Measurements from ENCODE around the gene FHOD3. TPM values are rescaled to one million over a fixed set of nuclear protein-coding genes. Genes with fewer than 3 reads are reported as not detected.

The FHOD3 gene
- total RNA-seq, 4 donors from 2014 or later, result 0.26 to 13.8 (median 4.9) TPM; not detected in 1

DNA sequence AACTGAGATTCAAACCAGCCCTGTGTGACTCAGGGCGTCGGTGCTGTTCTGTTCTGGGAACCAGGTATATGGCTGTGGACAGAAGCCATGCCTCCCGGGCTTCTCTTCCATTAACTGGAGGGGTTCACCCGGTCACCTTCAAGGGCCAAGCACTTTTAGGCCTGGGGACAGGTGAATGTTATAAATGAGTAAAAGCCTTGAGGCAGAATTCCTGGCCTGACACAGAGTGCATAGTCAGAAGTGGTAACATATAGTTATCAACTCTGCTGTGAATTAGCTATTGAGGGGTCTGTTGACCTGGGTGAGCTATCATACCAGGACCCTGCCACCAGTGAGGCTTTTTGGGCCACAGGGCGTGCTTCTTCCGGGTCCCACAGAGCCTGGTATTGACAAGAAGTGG, 2.7 kb downstream of the FHOD3 start:
- Histone ChIP-seq H3K4me1 (peaks cover 0 to 17% of the 10 kb centered on the region in 2 donors), H3K27me3 (no peaks in the 10 kb centered on the region), H3K4me3 (no peak overlapping the region), H3K27ac (no peak overlapping the region), H3K9me3 (no peaks in the 10 kb centered on the region), H3K36me3 (no peaks in the 10 kb centered on the region)
- intact Hi-C loops (cut with DNase I; ENCODE audit: low total_unique reads), result no loop called here
- TF ChIP-seq POLR2A (IDR thresholded peaks at IDR 0.05), result no peak
- TF ChIP-seq, protein P1, sequence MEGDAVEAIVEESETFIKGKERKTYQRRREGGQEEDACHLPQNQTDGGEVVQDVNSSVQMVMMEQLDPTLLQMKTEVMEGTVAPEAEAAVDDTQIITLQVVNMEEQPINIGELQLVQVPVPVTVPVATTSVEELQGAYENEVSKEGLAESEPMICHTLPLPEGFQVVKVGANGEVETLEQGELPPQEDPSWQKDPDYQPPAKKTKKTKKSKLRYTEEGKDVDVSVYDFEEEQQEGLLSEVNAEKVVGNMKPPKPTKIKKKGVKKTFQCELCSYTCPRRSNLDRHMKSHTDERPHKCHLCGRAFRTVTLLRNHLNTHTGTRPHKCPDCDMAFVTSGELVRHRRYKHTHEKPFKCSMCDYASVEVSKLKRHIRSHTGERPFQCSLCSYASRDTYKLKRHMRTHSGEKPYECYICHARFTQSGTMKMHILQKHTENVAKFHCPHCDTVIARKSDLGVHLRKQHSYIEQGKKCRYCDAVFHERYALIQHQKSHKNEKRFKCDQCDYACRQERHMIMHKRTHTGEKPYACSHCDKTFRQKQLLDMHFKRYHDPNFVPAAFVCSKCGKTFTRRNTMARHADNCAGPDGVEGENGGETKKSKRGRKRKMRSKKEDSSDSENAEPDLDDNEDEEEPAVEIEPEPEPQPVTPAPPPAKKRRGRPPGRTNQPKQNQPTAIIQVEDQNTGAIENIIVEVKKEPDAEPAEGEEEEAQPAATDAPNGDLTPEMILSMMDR (IDR thresholded peaks at IDR 0.05), result no peak
- DNase-seq, result no peak

DNA sequence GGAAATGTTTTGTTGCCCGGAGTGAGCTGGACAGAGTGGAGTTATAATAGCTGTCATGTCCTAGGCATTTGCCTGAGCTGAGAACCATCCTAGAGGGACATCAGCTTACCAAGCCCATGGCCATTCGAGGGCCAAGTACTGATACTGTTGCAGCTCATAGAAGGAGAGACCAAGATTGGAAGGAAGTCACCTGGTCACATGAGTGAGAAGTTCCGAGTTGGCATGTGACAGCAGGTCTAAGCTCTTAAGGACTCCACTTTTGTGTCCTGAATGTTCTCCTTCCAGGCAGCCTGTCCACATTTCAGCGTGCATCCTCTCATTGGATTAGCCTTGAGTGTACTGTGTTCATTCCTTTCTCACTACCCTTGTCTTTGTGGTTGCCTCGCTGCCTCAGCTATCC, 4.4 kb downstream of the FHOD3 start:
- TF ChIP-seq, protein P1 (IDR thresholded peaks at IDR 0.05), result no peak
- TF ChIP-seq POLR2A (IDR thresholded peaks at IDR 0.05), result no peak
- Histone ChIP-seq H3K36me3 (no peaks in the 10 kb centered on the region), H3K9me3 (no peaks in the 10 kb centered on the region), H3K4me3 (no peak overlapping the region), H3K27me3 (no peaks in the 10 kb centered on the region), H3K4me1 (peaks cover 0 to 12% of the 10 kb centered on the region in 2 donors), H3K27ac (no peak overlapping the region)
- intact Hi-C loops (cut with DNase I; ENCODE audit: low total_unique reads), result no loop called here
- no peak for DNase-seq

DNA sequence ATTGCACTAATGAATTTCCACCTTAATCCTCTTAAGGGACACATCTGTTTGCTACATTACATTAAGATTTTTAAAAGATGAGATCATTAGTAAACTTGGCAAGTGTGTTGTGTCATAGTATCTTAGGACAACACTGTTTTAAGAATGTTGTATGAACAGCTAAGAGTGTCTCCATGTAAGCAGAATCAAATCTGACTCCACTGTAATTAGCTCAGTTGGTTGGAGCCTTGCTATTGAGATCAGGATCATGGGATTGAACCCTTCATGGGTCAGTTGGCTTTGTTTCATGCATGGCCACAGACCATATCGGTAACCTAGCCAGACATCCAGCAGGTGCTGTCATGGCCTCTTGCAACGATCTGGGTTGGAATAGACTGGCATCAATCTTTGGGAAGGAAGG, 5.2 kb downstream of the FHOD3 start:
- TF ChIP-seq, protein P1 (IDR thresholded peaks at IDR 0.05), result no peak
- no peak for TF ChIP-seq POLR2A (IDR thresholded peaks at IDR 0.05)
- no peaks in the 10 kb centered on the region for H3K36me3 ChIP-seq
- no peaks in the 10 kb centered on the region for H3K9me3 ChIP-seq
- H3K27me3 ChIP-seq, result no peaks in the 10 kb centered on the region
- intact Hi-C loops (cut with DNase I; ENCODE audit: low total_unique reads), result no loop called here
- peaks cover 0 to 11% of the 10 kb centered on the region in 2 donors for H3K4me1 ChIP-seq
- no peak overlapping the region for H3K27ac ChIP-seq
- no peak for DNase-seq
- no peak overlapping the region for H3K4me3 ChIP-seq

DNA sequence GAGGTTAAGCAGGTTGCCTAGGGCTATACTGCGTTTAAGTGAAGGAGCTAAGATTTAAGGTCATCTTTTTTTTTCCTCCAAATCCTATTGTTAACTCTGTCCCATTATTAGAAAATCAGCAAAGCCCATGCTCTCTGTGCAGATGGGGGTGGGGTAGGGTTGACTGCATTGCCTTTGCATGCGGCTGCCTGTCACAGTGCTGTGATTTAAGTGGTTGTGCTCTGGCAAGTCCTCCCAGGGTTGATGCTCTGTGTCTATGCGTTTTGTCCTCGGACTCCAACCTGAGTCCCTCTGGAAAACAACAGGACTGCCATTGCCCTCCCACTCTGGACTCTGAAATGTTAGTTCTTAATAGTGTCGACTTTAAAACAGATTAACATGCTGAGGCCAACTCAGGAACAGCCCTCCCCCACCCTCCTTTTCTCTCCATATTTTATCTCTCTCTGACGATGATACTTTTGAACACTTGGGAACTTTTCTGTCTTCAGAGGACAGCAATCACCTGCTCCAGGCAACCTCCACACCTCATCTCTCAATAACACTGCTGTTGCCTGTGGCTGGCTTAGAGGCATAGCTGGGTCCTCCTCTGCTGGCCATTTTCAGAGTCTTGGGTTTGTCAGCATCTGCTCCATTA, 5.8 kb downstream of the FHOD3 start:
- Histone ChIP-seq H3K36me3 (no peaks in the 10 kb centered on the region), H3K27ac (no peak overlapping the region), H3K27me3 (no peaks in the 10 kb centered on the region), H3K4me3 (no peak overlapping the region), H3K4me1 (peaks cover 0 to 5% of the 10 kb centered on the region in 2 donors), H3K9me3 (no peaks in the 10 kb centered on the region)
- DNase-seq, result no peak
- intact Hi-C loops (cut with DNase I; ENCODE audit: low total_unique reads), result no loop called here
- TF ChIP-seq POLR2A (IDR thresholded peaks at IDR 0.05), result no peak
- TF ChIP-seq, protein P1 (IDR thresholded peaks at IDR 0.05), result no peak

DNA sequence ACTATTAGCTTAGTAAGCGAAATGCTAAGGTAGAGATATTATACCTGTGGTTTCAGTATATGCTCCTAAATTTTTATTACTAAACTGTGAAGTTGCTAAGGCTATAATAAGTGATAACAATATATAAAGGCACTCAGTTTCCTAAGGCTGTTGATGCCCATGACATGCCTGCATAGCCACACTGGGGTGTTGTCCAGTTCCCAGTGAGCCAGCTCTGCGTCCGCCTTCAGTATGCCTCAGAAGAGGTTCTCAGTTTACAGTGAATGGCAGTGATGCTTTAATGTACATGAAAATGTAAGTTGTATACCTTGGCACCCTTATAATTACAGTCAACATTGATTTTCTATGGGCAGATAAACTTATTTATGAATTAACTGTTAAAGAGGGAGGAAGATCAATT, 7.2 kb downstream of the FHOD3 start:
- H3K4me1 ChIP-seq, result no peaks in the 10 kb centered on the region
- intact Hi-C loops (cut with DNase I; ENCODE audit: low total_unique reads), result no loop called here
- DNase-seq, result no peak
- no peaks in the 10 kb centered on the region for H3K36me3 ChIP-seq
- no peak overlapping the region for H3K27ac ChIP-seq
- no peaks in the 10 kb centered on the region for H3K9me3 ChIP-seq
- no peak for TF ChIP-seq POLR2A (IDR thresholded peaks at IDR 0.05)
- TF ChIP-seq, protein P1 (IDR thresholded peaks at IDR 0.05), result no peak
- no peaks in the 10 kb centered on the region for H3K27me3 ChIP-seq
- no peak overlapping the region for H3K4me3 ChIP-seq

Data from uterus (tissue), 4 donors.